HEK293 (cell line): ENCODE data around the gene ANGPTL4.
A peak's percentile ranks its signal among the peaks of the same experiment; 100 is the strongest.

Experiments
- GLI2 ChIP-seq: fragments of 450-650 bp; formaldehyde crosslinking; IDR thresholded peaks from 2 replicates; pipeline ENCODE4; 2017; ENCODE audit warnings: missing biosample characterization, missing genetic modification characterization, low read depth, borderline replicate concordance
- GLIS2 ChIP-seq: fragments of 450-650 bp; formaldehyde crosslinking; IDR thresholded peaks from 2 replicates; pipeline ENCODE4 v1.5.1; 2016; ENCODE audit warnings: missing biosample characterization, missing genetic modification characterization
- PRDM1 ChIP-seq: fragments of 450-650 bp; formaldehyde crosslinking; IDR thresholded peaks from 2 replicates; pipeline ENCODE4; 2016; ENCODE audit warnings: missing biosample characterization, missing genetic modification characterization
- RBAK ChIP-seq: fragments of 450-650 bp; formaldehyde crosslinking; IDR thresholded peaks from 2 replicates; pipeline ENCODE4 v1.5.1; 2016; ENCODE audit warnings: missing biosample characterization, missing genetic modification characterization
- ZBTB21 ChIP-seq: fragments of 450-650 bp; formaldehyde crosslinking; IDR thresholded peaks from 2 replicates; pipeline ENCODE4 v1.5.1; 2017; ENCODE audit warnings: missing biosample characterization, missing genetic modification characterization
- ZFP41 ChIP-seq: fragments of 450-650 bp; formaldehyde crosslinking; IDR thresholded peaks from 2 replicates; pipeline ENCODE4 v1.5.1; 2016; ENCODE audit warnings: missing biosample characterization, missing genetic modification characterization, borderline replicate concordance
- ZNF133 ChIP-seq: fragments of 450-650 bp; formaldehyde crosslinking; IDR thresholded peaks from 2 replicates; pipeline ENCODE4 v1.5.1; 2016; ENCODE audit warnings: missing biosample characterization, missing genetic modification characterization
- ZNF146 ChIP-seq: fragments of 450-650 bp; formaldehyde crosslinking; IDR thresholded peaks from 2 replicates; pipeline ENCODE4 v1.5.1; 2016; ENCODE audit warnings: missing biosample characterization, missing genetic modification characterization
- ZNF2 ChIP-seq: fragments of 450-650 bp; formaldehyde crosslinking; IDR thresholded peaks from 2 replicates; pipeline ENCODE4 v1.5.1; 2016; ENCODE audit warnings: missing biosample characterization, missing genetic modification characterization
- ZNF335 ChIP-seq: fragments of 450-650 bp; formaldehyde crosslinking; conservative IDR thresholded peaks from 2 replicates; pipeline ENCODE4 v1.5.1; 2016; ENCODE audit warnings: missing biosample characterization, missing genetic modification characterization
- ZNF341 ChIP-seq: fragments of 450-650 bp; formaldehyde crosslinking; IDR thresholded peaks from 2 replicates; pipeline ENCODE4; 2016; ENCODE audit warnings: low read depth, missing biosample characterization, missing genetic modification characterization
- ZNF394 ChIP-seq: fragments of 450-650 bp; formaldehyde crosslinking; IDR thresholded peaks from 2 replicates; pipeline ENCODE4 v1.5.1; 2016; ENCODE audit warnings: missing biosample characterization, missing genetic modification characterization, mild to moderate bottlenecking, moderate library complexity, borderline replicate concordance
- ZNF48 ChIP-seq: fragments of 450-650 bp; formaldehyde crosslinking; IDR thresholded peaks from 2 replicates; pipeline ENCODE4 v1.5.1; 2016; ENCODE audit warnings: missing biosample characterization, missing genetic modification characterization
- ZNF530 ChIP-seq: fragments of 450-650 bp; formaldehyde crosslinking; IDR thresholded peaks from 2 replicates; pipeline ENCODE4 v1.5.1; 2016; ENCODE audit warnings: low read depth, missing biosample characterization, missing genetic modification characterization
- ZNF600 ChIP-seq: fragments of 450-650 bp; formaldehyde crosslinking; IDR thresholded peaks from 2 replicates; pipeline ENCODE4 v1.5.1; 2016; ENCODE audit warnings: missing biosample characterization, missing genetic modification characterization
- ZNF623 ChIP-seq: fragments of 450-650 bp; formaldehyde crosslinking; IDR thresholded peaks from 2 replicates; pipeline ENCODE4 v1.5.1; 2016; ENCODE audit warnings: missing biosample characterization, missing genetic modification characterization
- ZNF629 ChIP-seq: fragments of 450-650 bp; formaldehyde crosslinking; IDR thresholded peaks from 2 replicates; pipeline ENCODE4 v1.5.1; 2017; ENCODE audit warnings: missing biosample characterization, missing genetic modification characterization
- ZNF701 ChIP-seq: fragments of 450-650 bp; formaldehyde crosslinking; IDR thresholded peaks from 2 replicates; pipeline ENCODE4 v1.5.1; 2016; ENCODE audit warnings: missing biosample characterization, missing genetic modification characterization
- ZNF768 ChIP-seq: fragments of 450-650 bp; formaldehyde crosslinking; IDR thresholded peaks from 2 replicates; pipeline ENCODE4 v1.5.1; 2018; ENCODE audit warnings: missing biosample characterization, mild to moderate bottlenecking, missing genetic modification characterization
- ZNF776 ChIP-seq: fragments of 450-650 bp; formaldehyde crosslinking; IDR thresholded peaks from 2 replicates; pipeline ENCODE4 v1.5.0; 2017; ENCODE audit warnings: missing biosample characterization, missing genetic modification characterization, borderline replicate concordance
- TF ChIP-seq, protein P1 (sequence below): fragments of 450-650 bp; formaldehyde crosslinking; IDR thresholded peaks from 2 replicates; pipeline ENCODE4 v1.5.1; 2016; ENCODE audit warnings: missing biosample characterization, missing genetic modification characterization
- TF ChIP-seq, protein P2 (sequence below): fragments of 450-650 bp; formaldehyde crosslinking; IDR thresholded peaks from 2 replicates; pipeline ENCODE4 v1.5.1; 2016; ENCODE audit warnings: missing biosample characterization, missing genetic modification characterization
- TF ChIP-seq, protein P3 (sequence below): sonication (generic); formaldehyde crosslinking; IDR thresholded peaks from 2 replicates; pipeline ENCODE4 v1.8.1; 2022; ENCODE audit warnings: mild to moderate bottlenecking, moderate library complexity, missing genetic modification reagents
- TF ChIP-seq, protein P4 (sequence below): fragments of 450-650 bp; formaldehyde crosslinking; IDR thresholded peaks from 2 replicates; pipeline ENCODE4 v1.5.1; 2017; ENCODE audit warnings: missing biosample characterization, mild to moderate bottlenecking, missing genetic modification characterization, moderate library complexity
- TF ChIP-seq, protein P5 (sequence below): fragments of 450-650 bp; formaldehyde crosslinking; IDR thresholded peaks from 2 replicates; pipeline ENCODE4 v1.5.1; 2016; ENCODE audit warnings: missing biosample characterization, missing genetic modification characterization
- TF ChIP-seq, protein P6 (sequence below): fragments of 450-650 bp; formaldehyde crosslinking; conservative IDR thresholded peaks from 2 replicates; pipeline ENCODE4 v1.5.1; 2016; ENCODE audit warnings: low read depth, missing biosample characterization, missing genetic modification characterization

ANGPTL4 gene

DNA sequence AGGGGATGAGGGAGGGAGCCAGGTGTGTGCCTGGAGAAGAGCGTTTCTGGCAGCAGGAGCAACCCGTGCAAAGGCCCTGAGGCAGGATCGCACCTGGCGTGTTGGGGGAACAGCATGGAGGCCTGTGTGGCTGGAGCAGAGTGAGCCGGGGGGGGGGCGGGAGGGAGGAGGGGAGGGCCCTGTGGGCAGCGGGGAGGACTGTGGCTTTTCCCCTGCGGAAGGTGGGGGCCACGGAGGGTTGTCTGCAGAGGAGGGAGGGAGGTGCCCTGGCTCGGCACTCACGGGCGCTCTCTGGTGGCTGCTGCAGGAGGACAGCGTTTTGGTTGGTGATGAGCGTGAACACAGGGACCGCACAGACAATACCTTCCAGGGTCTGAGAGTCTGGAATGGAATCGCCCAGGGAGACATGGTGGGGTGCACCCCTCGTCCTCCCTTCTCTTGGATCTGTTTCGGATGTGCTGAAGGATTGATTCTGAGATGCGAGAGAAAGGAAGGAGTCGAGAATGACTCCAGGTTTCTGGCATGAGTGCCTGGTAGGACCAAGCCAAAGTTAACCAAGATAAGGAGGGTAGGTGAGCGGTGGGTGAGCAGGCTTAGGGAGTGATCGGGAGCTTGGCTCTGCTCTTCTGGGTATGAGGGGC is 32.7 kb downstream of the ANGPTL4 start (continued):
- TF ChIP-seq, protein P1, sequence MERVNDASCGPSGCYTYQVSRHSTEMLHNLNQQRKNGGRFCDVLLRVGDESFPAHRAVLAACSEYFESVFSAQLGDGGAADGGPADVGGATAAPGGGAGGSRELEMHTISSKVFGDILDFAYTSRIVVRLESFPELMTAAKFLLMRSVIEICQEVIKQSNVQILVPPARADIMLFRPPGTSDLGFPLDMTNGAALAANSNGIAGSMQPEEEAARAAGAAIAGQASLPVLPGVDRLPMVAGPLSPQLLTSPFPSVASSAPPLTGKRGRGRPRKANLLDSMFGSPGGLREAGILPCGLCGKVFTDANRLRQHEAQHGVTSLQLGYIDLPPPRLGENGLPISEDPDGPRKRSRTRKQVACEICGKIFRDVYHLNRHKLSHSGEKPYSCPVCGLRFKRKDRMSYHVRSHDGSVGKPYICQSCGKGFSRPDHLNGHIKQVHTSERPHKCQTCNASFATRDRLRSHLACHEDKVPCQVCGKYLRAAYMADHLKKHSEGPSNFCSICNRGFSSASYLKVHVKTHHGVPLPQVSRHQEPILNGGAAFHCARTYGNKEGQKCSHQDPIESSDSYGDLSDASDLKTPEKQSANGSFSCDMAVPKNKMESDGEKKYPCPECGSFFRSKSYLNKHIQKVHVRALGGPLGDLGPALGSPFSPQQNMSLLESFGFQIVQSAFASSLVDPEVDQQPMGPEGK (tag by site-specific recombination) = peak; percentile 71
- TF ChIP-seq GLIS2 (tag by site-specific recombination) (0 out of 2 replicates have a peak, but pooled peaks have one; percentile 18), ZNF623 (peak; percentile 100), ZNF335 (tag by site-specific recombination) (0 out of 2 replicates have a peak, but pooled peaks have one; percentile 25), RBAK (tag by site-specific recombination) (no peak), GLI2 (tag by site-specific recombination) (no peak), ZNF776 (tag by site-specific recombination) (no peak), ZBTB21 (no peak), ZNF133 (tag by site-specific recombination) (no peak), ZNF629 (0 out of 2 replicates have a peak, but pooled peaks have one; percentile 38), ZNF701 (tag by site-specific recombination) (no peak), PRDM1 (tag by site-specific recombination) (no peak), ZNF530 (tag by site-specific recombination) (no peak), ZNF146 (tag by site-specific recombination) (no peak), ZNF2 (tag by site-specific recombination) (0 out of 2 replicates have a peak, but pooled peaks have one; percentile 28), ZNF600 (tag by site-specific recombination) (0 out of 2 replicates have a peak, but pooled peaks have one; percentile 33), ZNF768 (no peak), ZNF341 (tag by site-specific recombination) (peak; percentile 85), ZFP41 (tag by site-specific recombination) (no peak), ZNF48 (tag by site-specific recombination) (no peak), ZNF394 (tag by site-specific recombination) (no peak)
- TF ChIP-seq, protein P2, sequence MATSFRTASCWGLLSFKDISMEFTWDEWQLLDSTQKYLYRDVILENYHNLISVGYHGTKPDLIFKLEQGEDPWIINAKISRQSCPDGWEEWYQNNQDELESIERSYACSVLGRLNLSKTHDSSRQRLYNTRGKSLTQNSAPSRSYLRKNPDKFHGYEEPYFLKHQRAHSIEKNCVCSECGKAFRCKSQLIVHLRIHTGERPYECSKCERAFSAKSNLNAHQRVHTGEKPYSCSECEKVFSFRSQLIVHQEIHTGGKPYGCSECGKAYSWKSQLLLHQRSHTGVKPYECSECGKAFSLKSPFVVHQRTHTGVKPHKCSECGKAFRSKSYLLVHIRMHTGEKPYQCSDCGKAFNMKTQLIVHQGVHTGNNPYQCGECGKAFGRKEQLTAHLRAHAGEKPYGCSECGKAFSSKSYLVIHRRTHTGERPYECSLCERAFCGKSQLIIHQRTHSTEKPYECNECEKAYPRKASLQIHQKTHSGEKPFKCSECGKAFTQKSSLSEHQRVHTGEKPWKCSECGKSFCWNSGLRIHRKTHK = no peak
- TF ChIP-seq, protein P3, sequence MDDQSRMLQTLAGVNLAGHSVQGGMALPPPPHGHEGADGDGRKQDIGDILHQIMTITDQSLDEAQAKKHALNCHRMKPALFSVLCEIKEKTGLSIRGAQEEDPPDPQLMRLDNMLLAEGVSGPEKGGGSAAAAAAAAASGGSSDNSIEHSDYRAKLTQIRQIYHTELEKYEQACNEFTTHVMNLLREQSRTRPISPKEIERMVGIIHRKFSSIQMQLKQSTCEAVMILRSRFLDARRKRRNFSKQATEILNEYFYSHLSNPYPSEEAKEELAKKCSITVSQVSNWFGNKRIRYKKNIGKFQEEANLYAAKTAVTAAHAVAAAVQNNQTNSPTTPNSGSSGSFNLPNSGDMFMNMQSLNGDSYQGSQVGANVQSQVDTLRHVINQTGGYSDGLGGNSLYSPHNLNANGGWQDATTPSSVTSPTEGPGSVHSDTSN (CRISPR knock-in tag) = 0 out of 2 replicates have a peak, but pooled peaks have one; percentile 60
- TF ChIP-seq, protein P4, sequence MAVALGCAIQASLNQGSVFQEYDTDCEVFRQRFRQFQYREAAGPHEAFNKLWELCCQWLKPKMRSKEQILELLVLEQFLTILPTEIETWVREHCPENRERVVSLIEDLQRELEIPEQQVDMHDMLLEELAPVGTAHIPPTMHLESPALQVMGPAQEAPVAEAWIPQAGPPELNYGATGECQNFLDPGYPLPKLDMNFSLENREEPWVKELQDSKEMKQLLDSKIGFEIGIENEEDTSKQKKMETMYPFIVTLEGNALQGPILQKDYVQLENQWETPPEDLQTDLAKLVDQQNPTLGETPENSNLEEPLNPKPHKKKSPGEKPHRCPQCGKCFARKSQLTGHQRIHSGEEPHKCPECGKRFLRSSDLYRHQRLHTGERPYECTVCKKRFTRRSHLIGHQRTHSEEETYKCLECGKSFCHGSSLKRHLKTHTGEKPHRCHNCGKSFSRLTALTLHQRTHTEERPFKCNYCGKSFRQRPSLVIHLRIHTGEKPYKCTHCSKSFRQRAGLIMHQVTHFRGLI (tag by site-specific recombination) = no peak
- TF ChIP-seq, protein P5, sequence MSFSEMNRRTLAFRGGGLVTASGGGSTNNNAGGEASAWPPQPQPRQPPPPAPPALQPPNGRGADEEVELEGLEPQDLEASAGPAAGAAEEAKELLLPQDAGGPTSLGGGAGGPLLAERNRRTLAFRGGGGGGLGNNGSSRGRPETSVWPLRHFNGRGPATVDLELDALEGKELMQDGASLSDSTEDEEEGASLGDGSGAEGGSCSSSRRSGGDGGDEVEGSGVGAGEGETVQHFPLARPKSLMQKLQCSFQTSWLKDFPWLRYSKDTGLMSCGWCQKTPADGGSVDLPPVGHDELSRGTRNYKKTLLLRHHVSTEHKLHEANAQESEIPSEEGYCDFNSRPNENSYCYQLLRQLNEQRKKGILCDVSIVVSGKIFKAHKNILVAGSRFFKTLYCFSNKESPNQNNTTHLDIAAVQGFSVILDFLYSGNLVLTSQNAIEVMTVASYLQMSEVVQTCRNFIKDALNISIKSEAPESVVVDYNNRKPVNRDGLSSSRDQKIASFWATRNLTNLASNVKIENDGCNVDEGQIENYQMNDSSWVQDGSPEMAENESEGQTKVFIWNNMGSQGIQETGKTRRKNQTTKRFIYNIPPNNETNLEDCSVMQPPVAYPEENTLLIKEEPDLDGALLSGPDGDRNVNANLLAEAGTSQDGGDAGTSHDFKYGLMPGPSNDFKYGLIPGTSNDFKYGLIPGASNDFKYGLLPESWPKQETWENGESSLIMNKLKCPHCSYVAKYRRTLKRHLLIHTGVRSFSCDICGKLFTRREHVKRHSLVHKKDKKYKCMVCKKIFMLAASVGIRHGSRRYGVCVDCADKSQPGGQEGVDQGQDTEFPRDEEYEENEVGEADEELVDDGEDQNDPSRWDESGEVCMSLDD (tag by site-specific recombination) = no peak
- TF ChIP-seq, protein P6, sequence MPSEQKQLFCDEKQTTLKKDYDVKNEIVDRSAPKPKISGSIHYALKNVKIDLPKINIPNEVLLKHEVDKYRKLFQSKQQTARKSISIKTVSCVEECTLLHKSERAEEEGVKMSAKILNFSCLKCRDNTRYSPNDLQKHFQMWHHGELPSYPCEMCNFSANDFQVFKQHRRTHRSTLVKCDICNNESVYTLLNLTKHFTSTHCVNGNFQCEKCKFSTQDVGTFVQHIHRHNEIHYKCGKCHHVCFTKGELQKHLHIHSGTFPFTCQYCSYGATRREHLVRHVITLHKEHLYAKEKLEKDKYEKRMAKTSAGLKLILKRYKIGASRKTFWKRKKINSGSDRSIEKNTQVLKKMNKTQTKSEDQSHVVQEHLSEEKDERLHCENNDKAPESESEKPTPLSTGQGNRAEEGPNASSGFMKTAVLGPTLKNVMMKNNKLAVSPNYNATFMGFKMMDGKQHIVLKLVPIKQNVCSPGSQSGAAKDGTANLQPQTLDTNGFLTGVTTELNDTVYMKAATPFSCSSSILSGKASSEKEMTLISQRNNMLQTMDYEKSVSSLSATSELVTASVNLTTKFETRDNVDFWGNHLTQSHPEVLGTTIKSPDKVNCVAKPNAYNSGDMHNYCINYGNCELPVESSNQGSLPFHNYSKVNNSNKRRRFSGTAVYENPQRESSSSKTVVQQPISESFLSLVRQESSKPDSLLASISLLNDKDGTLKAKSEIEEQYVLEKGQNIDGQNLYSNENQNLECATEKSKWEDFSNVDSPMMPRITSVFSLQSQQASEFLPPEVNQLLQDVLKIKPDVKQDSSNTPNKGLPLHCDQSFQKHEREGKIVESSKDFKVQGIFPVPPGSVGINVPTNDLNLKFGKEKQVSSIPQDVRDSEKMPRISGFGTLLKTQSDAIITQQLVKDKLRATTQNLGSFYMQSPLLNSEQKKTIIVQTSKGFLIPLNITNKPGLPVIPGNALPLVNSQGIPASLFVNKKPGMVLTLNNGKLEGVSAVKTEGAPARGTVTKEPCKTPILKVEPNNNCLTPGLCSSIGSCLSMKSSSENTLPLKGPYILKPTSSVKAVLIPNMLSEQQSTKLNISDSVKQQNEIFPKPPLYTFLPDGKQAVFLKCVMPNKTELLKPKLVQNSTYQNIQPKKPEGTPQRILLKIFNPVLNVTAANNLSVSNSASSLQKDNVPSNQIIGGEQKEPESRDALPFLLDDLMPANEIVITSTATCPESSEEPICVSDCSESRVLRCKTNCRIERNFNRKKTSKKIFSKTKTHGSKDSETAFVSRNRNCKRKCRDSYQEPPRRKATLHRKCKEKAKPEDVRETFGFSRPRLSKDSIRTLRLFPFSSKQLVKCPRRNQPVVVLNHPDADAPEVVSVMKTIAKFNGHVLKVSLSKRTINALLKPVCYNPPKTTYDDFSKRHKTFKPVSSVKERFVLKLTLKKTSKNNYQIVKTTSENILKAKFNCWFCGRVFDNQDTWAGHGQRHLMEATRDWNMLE = no peak
